GM19468 (cell line): ENCODE measurements around the gene CX3CL1.
"Not testable (repeated sequence)": the region's sequence is repeated elsewhere in the genome, so short reads cannot be mapped to it uniquely, and the experiment has no call there.

Source experiments
- ATAC-seq: cut with Tn5 transposase; IDR thresholded peaks from one replicate; pipeline ENCODE4 v1.9.1; 2021; ENCODE audit warnings: mild to moderate bottlenecking, moderate library complexity, moderate number of reproducible peaks; ENCODE audit not compliant: unreplicated experiment; ENCODE audit errors: extremely low read depth

Gene CX3CL1

DNA sequence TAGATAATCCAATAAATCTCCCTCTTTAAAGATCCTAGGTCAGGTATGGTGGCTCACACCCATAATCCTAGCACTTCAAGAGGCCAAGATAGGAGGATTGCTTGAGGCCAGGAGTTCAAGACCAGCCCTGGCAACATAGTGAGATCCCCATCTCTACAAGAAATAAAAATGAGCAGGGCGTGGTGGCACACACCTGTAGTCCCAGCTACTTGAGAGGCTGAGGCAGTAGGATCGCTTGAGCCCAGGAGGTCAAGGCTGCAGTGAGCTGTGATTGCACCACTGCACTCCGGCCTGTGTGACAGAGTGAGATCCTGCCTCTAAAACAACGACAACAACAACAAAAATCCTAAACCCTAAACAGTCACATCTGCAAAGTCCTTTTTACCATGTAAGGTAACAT is 15.7 kb upstream of the CX3CL1 start:
- ATAC-seq = no peak

DNA sequence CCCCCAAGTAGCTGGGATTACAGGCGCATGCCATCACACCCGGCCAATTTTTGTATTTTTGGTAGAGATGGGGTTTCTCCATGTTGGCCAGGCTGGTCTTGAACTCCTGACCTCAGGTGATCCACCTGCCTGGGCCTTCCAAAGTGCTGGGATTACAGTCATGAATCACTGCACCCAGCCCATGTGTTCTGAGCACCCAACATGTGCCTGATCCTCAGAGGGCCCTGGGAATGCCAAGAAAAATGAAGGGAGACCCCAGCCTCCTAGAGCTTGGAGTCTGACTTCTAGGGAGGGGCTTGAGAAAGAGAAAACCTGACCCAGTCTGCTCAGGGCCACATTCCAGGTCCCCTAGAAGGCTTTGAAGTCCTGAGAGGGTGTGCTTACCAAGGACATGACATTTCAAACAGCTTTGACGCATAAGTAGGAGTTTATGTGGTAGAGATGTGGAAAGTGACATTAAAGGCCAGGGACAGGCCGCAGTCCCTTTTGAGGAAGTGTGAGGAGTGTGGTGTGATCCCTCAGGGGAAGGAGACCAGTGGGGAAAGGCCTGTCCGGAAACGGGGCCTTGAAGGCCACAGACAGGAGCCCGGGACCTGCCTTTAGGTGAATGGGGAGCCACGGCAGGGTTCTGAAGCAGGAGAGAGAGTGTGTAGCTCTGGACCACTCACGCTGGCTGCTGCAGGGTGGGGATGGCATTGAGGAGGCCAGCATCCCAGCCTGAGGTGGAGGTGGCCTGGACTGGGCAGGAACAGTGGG is 14.8 kb upstream of the CX3CL1 start:
- ATAC-seq = no peak

DNA sequence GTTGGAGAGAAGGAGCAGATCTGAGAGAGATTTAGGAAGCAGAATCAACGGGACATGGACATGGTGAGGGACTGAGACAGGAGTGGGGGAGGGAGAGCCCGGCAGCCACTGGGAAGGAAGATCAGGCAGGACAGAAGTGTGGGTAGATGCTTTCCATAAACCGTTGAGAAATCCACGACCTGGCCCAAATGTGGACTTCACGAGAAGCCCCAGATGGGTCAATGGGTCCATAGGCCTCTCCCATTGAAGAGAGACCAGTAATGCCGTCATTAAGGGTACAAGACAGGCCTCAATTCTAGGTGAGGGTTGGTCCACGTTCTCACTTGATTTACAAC is 14.2 kb upstream of the CX3CL1 start:
- no peak for ATAC-seq

DNA sequence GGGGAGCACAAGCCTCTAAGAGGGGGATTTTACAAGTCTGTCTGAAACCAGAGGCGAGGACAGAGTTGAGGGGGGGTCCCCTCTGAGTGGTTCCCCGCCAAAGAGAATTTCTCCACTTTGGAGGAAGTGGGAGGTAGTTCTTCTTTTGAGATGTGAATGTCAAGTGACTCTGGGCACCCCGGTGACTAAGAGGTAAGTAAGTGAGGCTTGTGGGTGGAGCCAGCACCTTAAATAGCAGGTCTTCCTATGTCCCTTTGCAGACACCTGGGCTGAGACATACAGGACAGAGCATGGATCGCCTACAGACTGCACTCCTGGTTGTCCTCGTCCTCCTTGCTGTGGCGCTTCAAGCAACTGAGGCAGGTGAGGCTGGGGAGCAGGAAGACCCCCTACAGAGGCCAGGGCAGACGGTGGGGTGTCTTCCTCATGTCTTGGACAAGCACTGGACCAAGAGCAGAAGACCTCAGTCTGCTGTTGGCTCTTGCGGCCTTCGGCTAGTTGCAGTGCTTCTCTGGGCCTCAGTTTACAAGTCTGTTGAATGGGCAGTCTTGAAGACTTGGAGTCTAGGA is 13.7 kb upstream of the CX3CL1 start, which contains the start of gene CCL22:
Gene CCL22 (plus strand): TSS at position 257 of the 569 bp plus-strand sequence. CDS start 34 bp downstream, at position 291.
- no peak for ATAC-seq

DNA sequence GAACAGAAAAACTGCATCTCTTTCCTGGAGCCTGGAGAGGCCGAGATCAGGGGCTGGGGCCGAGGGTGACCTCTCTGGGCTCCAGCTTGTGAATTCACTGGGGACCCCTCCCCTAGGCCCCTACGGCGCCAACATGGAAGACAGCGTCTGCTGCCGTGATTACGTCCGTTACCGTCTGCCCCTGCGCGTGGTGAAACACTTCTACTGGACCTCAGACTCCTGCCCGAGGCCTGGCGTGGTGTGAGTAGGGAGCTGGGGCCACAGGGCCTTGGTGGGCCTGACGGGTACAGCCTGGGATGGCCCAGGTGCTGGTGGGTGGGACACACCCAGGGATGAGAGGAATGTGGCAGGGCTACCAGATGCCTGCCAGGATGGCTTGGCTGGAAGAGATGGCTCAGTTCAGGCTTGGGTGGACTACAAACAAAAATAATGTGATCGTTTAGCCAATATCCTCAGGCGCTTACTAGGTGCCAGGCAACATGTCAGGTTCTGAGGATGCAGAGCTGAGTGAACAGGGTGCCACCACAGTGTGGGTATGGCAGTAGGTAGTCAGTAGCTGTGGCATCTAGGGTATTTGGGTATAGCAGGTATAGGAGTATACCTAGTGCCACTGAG is 11.9 kb upstream of the CX3CL1 start:
- ATAC-seq = no peak

DNA sequence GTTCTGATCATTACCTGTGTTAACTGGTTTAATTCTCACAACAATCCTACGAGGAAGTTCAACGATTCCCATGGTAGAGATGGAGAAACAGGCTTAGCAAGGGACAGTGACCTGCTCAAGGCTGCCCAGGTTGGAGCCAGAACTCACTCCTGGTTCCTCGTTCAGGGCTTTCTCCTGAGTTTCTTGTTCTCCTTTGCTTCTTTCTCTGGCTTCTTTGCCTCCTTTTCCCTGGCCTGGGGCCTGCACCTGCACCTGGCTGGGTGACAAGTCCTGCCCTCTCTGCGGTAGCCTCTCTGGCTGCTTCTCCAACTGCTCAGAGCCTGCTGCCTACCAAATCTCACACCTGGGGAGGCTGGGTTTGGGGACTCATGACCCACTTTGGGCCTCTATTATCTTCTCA is 10.9 kb upstream of the CX3CL1 start:
- ATAC-seq = no peak

DNA sequence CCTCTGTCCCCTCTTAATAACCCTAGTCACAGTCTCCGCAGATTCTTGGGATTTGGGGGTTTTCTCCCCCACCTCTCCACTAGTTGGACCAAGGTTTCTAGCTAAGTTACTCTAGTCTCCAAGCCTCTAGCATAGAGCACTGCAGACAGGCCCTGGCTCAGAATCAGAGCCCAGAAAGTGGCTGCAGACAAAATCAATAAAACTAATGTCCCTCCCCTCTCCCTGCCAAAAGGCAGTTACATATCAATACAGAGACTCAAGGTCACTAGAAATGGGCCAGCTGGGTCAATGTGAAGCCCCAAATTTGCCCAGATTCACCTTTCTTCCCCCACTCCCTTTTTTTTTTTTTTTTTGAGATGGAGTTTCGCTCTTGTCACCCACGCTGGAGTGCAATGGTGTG is 8.1 kb upstream of the CX3CL1 start:
- ATAC-seq = no peak

DNA sequence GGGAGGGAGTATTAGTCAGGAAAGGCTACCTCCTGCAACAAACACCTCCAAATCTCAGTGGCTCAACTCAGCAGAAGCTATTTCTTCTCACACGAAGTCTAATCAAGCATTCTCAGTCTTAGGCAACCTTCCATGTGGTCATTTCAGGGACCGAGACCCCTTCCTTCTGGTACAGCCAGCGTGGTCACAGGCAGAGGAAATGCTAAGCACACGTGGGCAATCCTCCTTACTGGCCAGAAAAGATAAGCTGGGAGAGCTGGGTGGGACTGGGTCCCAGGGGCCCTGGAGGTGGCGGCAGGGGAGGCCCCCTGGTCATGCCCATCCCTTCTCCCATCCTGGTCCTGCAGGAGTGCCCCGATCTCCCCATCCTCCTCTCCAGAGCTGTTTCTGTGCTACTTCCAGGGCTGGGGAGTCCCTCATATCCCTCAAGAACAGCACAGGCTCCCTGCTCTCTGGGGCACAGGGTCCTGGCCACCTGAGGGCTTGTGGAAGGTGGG is 5.7 kb upstream of the CX3CL1 start:
- no peak for ATAC-seq

DNA sequence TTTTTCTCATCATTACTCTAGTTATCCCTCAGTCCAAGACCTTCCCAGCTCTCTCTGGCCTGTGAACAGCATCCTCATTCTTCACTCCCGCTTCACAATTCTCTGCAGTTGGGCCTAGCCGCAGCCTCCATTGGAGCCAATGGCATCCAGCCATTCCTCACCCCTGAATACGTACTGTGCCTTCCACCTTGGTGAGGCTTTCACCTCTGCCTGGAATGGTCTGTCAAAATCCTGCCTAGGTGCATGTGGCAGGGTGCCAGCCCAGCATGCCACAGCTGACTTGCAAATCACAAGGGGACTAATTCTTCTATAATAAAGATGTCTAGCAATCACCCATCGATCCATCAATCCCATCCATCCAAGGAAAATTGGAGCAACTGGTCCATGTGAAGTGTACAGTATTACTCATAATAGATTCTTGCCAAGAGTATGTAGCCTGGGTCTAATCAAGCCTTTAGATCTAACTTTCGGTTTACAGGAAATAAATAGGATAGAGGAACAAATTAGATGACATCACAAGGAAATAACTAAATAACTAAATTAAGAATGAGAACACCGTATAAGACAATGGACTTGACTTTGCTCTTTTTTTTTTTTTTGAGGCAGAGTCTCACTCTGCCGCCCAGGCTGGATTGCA is 5.1 kb upstream of the CX3CL1 start:
- ATAC-seq = no peak

DNA sequence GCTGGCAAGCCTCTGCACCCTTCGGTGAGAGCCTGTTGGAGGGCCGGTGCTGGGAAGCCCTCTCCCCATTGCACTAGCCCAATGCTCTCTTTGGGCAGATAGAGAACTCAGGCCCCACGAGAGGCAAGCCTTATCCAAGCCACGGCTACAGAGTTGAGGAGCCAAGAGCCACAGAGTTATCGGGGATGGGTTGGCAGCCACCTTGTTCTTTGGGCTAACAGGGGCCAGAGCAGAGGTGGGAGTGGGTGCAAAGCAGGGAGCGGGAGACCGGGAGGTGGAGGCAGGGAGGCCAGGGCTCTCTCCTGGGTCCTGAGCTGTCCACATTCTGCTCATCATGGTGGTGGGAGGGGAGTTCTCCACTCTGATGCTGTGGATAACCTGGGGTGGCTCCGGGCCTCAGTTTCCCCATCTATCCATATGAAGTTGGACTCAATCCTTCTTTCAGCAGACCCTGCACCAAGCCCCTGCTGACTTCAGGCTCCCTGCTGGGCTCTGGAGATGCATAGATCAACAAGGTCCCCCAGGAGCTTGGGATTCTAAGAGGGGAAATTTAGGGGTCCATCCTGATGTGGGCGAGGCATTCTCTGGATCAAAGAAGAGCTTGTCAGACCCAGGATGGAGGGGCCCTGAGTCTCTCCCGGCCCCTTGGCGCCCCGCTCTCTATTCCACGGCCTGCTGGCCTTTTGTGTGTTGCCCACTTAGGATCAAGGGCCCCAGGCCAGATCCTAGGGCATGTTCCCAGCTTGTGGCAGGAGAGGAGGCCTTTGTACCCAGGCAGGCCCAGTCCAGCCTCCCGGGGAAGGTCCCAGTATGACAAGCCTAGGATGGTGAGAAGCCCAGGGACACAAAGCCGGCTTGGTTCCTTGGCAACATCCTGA is 557 bp upstream of the CX3CL1 start:
- ATAC-seq = no peak

DNA sequence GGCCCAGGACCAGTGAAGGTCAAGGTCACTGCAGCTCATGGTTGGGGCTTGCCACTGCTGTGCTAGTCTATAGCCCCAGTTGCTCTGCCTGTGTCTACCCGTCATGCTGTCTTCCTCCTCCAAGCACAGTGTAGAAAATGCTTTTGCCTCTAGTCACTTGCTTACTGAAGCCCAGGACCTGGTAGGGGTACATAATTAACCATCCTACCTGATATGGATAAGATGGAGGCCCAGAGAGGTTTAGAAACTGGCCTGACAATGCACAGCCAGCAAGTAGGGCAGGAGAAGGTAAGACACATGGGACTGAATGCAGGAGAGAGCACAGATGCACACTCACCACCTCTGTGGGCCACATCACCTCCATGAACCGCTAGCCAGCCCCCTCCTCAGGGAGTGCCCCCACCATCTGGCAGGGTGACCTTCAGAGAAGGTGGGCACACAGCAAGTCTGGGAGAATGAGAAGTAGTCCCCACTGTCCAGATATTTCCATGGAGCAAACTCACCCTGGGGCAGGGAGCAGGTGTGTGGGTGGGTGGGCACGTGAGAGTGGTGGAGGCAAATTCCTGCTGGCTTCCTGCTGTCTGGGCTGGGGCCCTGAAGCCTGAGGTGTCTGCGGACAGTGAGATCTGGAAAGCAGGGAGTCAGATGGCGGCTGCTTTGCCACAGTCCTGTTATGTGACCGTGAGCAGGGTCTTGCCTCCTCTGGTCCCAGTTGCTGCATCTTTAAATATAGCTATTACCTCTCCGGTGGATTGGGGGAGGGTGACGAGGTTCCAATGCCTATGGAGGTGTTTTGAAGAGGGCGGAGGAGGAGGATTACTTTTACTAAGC is 1.0 kb downstream of the CX3CL1 start:
- no peak for ATAC-seq

DNA sequence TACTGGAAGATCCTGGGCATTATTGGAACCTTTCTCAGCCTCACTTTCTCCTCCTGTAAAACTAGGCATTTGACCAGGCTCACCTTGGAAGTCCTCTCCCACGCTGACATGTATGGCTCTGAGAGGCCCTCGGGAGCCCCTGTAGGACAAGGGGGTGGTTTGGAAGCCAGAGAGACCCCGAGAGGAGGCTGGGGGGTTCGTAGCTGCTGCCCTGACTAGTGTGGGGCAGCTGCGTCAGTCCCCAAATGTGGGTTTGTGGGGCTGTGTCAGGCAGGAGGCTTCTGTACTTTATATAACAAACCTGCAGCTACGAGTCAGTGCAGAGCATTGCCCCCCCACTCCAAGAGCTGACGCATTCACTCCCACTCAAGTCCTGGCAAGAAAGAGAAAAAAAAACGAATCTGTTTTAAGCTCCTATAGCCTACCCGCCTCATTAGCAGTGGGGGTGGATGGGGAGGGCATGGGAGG is 1.8 kb downstream of the CX3CL1 start:
- no peak for ATAC-seq

DNA sequence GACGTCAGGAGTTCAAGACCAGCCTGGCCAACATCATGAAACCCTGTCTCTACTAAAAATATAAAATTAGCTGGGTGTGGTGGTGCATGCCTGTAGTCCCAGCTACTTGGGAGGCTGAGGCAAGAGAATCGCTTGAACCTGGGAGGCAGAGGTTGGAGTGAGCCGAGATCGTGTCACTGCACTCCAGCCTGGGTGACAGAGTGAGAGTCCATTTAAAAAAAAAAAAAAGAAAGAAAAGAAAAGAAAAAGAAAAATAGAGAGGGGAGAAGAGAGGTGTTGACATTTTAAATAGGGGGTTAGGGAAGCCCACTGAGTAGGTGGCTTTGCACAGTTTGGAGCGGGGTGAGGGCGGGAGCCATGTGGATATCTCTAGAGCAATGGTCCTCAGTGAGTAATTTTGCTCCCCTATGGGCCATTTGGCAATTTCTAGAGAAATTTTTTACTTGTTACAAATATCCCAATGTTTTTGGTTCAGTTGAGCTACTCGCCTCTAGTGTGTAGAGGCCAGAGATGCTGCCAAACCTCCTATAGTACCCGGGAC is 2.7 kb downstream of the CX3CL1 start:
- not testable (repeated sequence) for ATAC-seq

DNA sequence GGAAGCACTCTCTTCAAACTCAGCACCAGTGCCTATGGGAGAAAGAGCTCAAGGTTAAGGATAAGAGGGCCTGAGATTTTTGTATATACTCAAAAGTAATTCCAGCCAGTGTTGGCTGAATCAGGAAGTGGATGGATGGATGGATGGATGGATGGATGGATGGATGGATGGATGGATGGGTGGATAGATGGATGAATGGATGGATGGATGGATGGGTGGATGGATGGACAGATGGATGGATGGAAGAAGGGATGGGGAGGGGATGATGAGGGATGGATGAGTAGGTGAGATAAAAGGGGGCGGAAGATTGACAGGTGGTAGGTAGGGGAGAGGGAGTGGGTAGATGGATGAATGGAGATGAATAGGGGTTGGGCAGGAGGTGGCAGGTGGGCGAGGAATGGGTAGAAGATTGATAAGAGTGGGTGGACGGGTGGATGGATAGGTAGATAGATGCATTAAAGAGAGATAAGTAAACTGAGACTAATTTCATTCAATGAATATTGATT is 4.1 kb downstream of the CX3CL1 start:
- no peak for ATAC-seq

DNA sequence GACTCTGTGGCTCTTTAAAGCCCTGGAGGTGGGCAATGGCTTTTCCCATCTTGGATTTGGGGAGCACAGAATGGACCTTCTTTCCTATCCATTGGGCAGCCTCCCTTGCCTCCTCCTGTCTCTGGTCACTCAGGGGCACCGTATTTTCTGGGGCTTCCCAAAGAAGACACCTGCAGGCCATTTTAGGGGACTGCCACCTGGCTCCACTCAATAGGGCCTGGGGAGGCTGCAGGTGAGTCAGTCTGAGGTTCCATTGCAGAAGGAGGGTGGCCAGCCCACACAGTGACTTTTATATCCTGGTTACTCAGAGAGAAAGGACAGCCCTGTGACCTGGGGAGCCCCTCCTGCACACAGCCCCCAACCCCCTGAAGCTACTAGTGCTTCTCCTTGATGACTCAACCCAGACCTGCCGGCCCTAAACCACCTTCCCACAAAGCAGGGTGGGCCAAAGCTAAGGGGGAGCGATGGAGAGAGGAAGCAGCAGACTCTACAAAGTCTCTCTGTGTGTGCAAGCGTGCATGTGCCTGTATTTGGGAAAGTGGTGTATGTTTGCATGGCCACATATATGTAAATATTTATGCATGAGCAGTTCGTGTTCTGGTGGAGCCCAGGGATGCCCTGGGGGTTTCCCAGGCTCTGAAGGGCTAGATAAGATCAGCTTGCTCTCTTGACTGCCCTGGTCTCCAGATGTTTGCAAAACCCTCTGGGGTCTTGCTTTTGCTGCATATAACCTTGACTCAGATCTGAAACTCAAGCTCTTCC is 5.0 kb downstream of the CX3CL1 start:
- ATAC-seq = peak; percentile 47

DNA sequence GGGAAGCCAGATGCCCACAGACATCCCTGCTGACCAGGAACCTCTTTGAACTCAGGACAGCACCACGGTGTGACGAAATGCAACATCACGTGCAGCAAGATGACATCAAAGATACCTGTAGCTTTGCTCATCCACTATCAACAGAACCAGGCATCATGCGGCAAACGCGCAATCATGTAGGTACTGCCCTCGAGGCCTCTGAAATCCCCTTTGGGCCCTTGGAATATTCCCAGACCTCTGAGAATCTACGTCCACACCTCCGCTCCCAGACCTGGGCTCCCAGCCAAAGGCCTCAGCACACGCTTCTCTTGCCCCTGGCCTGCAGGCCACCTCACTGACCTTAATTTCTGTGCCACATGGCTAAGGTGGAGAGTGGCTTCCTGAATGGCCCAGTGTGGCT is 7.3 kb downstream of the CX3CL1 start:
- no peak for ATAC-seq

DNA sequence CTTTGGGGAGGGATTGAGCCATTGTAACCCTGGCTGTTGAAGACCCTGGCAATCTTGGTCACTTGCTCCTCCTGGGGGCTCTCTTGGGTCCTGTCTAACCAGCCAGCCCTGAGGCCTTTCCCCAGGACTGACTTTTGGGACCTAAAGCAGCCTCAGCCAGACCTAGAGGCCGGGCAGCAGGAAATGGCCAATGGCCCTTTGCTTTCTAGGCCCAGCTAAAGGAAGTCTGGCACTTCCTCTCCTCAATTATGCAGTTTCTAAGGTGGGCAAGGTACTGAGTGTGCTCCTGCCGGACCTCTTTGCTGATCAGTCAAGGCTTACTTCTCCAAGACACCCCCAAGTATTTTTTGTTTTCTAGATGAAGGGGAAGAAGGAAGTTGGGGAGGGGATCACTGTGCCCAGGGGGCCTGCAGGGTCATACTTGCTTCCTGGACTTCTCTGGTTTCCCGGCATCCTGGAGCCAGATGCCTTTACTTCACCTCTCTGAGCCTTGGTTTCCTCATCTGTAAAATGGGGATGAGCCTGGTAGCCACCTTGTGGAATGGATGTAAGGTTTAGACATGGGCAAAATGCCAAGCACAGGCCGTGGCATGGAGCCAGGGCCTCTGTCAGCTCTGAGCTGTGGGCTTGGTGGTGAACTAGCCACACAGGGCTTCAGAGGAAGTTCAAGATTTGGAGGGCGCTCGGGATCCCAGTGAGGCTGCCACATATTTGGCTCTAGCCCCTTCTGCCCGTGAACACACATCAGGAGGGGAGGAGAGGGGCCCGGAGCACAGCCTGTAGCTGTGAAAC is 8.6 kb downstream of the CX3CL1 start:
- ATAC-seq = no peak
